ENCODE measurements around the gene SERTAD4.

DNA sequence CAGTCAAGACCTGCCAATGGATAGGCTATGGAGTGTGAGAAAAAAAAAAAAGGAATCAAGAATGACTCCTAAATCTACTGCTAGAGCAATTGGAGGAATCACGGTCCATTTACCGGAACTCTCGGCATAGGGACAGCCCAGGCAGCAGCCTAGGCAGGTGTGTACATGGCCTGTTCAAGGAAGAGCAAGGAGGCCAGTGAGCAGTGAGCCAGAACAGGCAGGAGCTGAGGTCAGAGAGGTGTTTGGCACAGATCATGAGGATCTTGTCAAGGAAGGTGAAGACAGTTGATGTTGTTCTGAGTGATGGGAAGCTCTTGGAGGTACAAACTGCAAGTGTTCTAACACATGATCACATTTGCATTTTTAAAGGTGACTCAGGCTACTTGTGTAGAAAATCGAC is 55.5 kb downstream of the SERTAD4 start:
- no peak for TF ChIP-seq EZH2phosphoT487 (IDR thresholded peaks at IDR 0.05; ENCODE audit: insufficient read depth, low read depth)
- TF ChIP-seq EZH2 (IDR thresholded peaks at IDR 0.05; ENCODE audit: insufficient read depth, poor library complexity, severe bottlenecking) = no peak

All from GM23248 (cell line).